Measurements from ENCODE around the gene CFAP221.

CFAP221 gene

GRCh38 chr2:119544075-119544938 lies at the start of gene CFAP221:
Gene CFAP221, plus strand, starts transcription at chr2:119544449. Its CDS starts 1,683 bp downstream, at chr2:119546132.
- peak within 1 kb of the TSS; percentile 57 for H3K4me3 ChIP-seq (ENCODE audit: low read depth, low read length)
- no peak for TF ChIP-seq CTCF (IDR thresholded peaks at IDR 0.05; ENCODE audit: control insufficient read depth, extremely low read depth, insufficient read depth)
- peak; percentile 53 for DNase-seq (ENCODE audit: low read depth)

GRCh38 chr2:119495948-119496347 lies 48.3 kb upstream of the CFAP221 start:
- DNase-seq (ENCODE audit: low read depth), result no peak
- no peak for TF ChIP-seq CTCF (IDR thresholded peaks at IDR 0.05; ENCODE audit: control insufficient read depth, extremely low read depth, insufficient read depth)
- no peak overlapping the region for H3K4me3 ChIP-seq (ENCODE audit: low read depth, low read length)

GRCh38 chr2:119496682-119497081 lies 47.6 kb upstream of the CFAP221 start:
- no peak for TF ChIP-seq CTCF (IDR thresholded peaks at IDR 0.05; ENCODE audit: control insufficient read depth, extremely low read depth, insufficient read depth)
- no peak for DNase-seq (ENCODE audit: low read depth)
- no peak overlapping the region for H3K4me3 ChIP-seq (ENCODE audit: low read depth, low read length)

GRCh38 chr2:119508756-119509155 lies 35.5 kb upstream of the CFAP221 start:
- TF ChIP-seq CTCF (IDR thresholded peaks at IDR 0.05; ENCODE audit: control insufficient read depth, extremely low read depth, insufficient read depth), result no peak
- H3K4me3 ChIP-seq (ENCODE audit: low read depth, low read length), result no peak overlapping the region
- DNase-seq (ENCODE audit: low read depth), result no peak

- no peak for TF ChIP-seq CTCF (IDR thresholded peaks at IDR 0.05; ENCODE audit: control insufficient read depth, extremely low read depth, insufficient read depth)
- H3K4me3 ChIP-seq (ENCODE audit: low read depth, low read length), result no peak overlapping the region
- DNase-seq (ENCODE audit: low read depth), result no peak
Observed at GRCh38 chr2:119511989-119512388, 32.3 kb upstream of the CFAP221 start.

DNA sequence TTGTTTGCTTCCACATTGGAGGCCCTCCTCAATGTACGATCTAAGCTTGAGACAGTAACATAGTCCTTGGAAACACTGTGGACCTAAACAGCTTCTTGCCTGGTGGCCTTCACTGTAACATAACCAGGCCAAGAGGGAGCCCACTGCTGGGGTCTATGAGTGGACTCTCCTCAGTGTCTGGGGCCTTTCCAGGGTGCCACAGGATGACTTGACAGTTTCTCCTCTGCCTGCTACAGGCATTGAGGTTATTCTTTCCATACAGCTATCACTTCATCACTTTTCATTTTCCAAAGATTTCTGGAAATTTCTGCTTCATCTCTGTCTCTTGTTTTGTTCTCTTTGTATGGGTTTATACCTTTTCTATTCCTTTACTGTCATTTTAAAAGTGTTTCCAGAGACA lies 31.3 kb upstream of the CFAP221 start:
- TF ChIP-seq CTCF (IDR thresholded peaks at IDR 0.05; ENCODE audit: control insufficient read depth, extremely low read depth, insufficient read depth), result no peak
- no peak for DNase-seq (ENCODE audit: low read depth)

GRCh38 chr2:119513832-119514231 lies 30.4 kb upstream of the CFAP221 start:
- no peak overlapping the region for H3K4me3 ChIP-seq (ENCODE audit: low read depth, low read length)
- TF ChIP-seq CTCF (IDR thresholded peaks at IDR 0.05; ENCODE audit: control insufficient read depth, extremely low read depth, insufficient read depth), result no peak
- DNase-seq (ENCODE audit: low read depth), result no peak

More for the DNA sequence above, 31.3 kb upstream of the CFAP221 start:
- no peak overlapping the region for H3K4me3 ChIP-seq (ENCODE audit: low read depth, low read length)
